Trophoblast cell (in vitro differentiated cells and primary cell): ENCODE results near the gene TSSK1B.

Source experiments
- DNase-seq, 2 donors: peaks; one replicate each; pipeline ENCODE4 v3.0.0-alpha.2; 2016
- H2AFZ ChIP-seq: 2 replicates; pipeline ENCODE4 v1.6.1; 2013; ENCODE audit warnings: low read length, moderate library complexity, mild to moderate bottlenecking; ENCODE audit not compliant: insufficient read depth, poor library complexity
- H2AK5ac ChIP-seq: 2 replicates; pipeline ENCODE4 v1.6.1; 2013; ENCODE audit warnings: mild to moderate bottlenecking, low read length
- H2BK120ac ChIP-seq: 2 replicates; pipeline ENCODE4 v1.6.1; 2013; ENCODE audit warnings: low read length, mild to moderate bottlenecking, moderate library complexity; ENCODE audit not compliant: insufficient read depth, poor library complexity
- H2BK12ac ChIP-seq: 2 replicates; pipeline ENCODE4 v1.6.1; 2013; ENCODE audit warnings: mild to moderate bottlenecking, low read length, moderate library complexity
- H2BK5ac ChIP-seq: 2 replicates; pipeline ENCODE4 v1.6.1; 2013; ENCODE audit warnings: low read length, low read depth, moderate library complexity, mild to moderate bottlenecking; ENCODE audit not compliant: poor library complexity
- H3K14ac ChIP-seq: 2 replicates; pipeline ENCODE4 v1.6.1; 2013; ENCODE audit warnings: mild to moderate bottlenecking, low read length
- H3K18ac ChIP-seq: 2 replicates; pipeline ENCODE4 v1.6.1; 2013; ENCODE audit warnings: mild to moderate bottlenecking, low read length
- H3K23ac ChIP-seq: 2 replicates; pipeline ENCODE4 v1.6.1; 2013; ENCODE audit warnings: low read length
- H3K27ac ChIP-seq: 2 replicates; pipeline ENCODE4 v1.5.1; 2013; ENCODE audit warnings: low read depth, mild to moderate bottlenecking, inconsistent platforms, low read length, moderate library complexity
- H3K27me3 ChIP-seq: 2 replicates; pipeline ENCODE4 v1.6.1; 2013; ENCODE audit warnings: inconsistent platforms, mild to moderate bottlenecking, low read length, moderate library complexity; ENCODE audit not compliant: insufficient read depth
- H3K36me3 ChIP-seq, 2 experiments: 1 replicate in 1 of 2; 2 replicates in 1 of 2; pipeline ENCODE4 v1.6.1; 2013; ENCODE audit warnings: low read length in 2 of 2, mild to moderate bottlenecking in 2 of 2, moderate library complexity in 1 of 2; ENCODE audit not compliant: insufficient read depth in 2 of 2, control insufficient read depth in 1 of 2
- H3K4ac ChIP-seq: 2 replicates; pipeline ENCODE4 v1.6.1; 2013; ENCODE audit warnings: low read depth, mild to moderate bottlenecking, low read length, moderate library complexity
- H3K4me1 ChIP-seq, 2 experiments: 1 replicate in 1 of 2; 2 replicates in 1 of 2; pipeline ENCODE4 v1.6.1; 2013; ENCODE audit warnings: low read length in 2 of 2, mild to moderate bottlenecking in 2 of 2, moderate library complexity in 1 of 2; ENCODE audit not compliant: insufficient read depth in 2 of 2, control insufficient read depth in 1 of 2
- H3K4me2 ChIP-seq: 2 replicates; pipeline ENCODE4 v1.6.1; 2013; ENCODE audit warnings: inconsistent platforms, mild to moderate bottlenecking, low read length, moderate library complexity
- H3K4me3 ChIP-seq: 2 replicates; pipeline ENCODE4 v1.5.1; 2013; ENCODE audit warnings: mild to moderate bottlenecking, low read depth, low read length, inconsistent platforms
- H3K79me1 ChIP-seq: one replicate; pipeline ENCODE4 v1.6.1; 2013; ENCODE audit warnings: low read length
- H3K79me2 ChIP-seq: 2 replicates; pipeline ENCODE4 v1.6.1; 2013; ENCODE audit warnings: low read length, mild to moderate bottlenecking; ENCODE audit not compliant: control insufficient read depth, insufficient read depth, poor library complexity
- H3K9ac ChIP-seq: 2 replicates; pipeline ENCODE4 v1.6.1; 2013; ENCODE audit warnings: mild to moderate bottlenecking, low read length
- H3K9me3 ChIP-seq: 2 replicates; pipeline ENCODE4 v1.6.1; 2013; ENCODE audit warnings: low read depth, mild to moderate bottlenecking, control low read depth, inconsistent platforms, low read length; ENCODE audit not compliant: insufficient read depth
- H4K12ac ChIP-seq: 2 replicates; pipeline ENCODE4 v1.6.1; 2013; ENCODE audit warnings: low read depth, mild to moderate bottlenecking, low read length, moderate library complexity
- H4K8ac ChIP-seq: 2 replicates; pipeline ENCODE4 v1.6.1; 2013; ENCODE audit warnings: low read depth, mild to moderate bottlenecking, low read length, moderate library complexity
- H4K91ac ChIP-seq: one replicate; pipeline ENCODE4 v1.6.1; 2013; ENCODE audit warnings: low read depth, mild to moderate bottlenecking, low read length, moderate library complexity
- WGBS: extraction: QIAGEN DNeasy Blood & Tissue Kit; methylation state at CpG from one replicate; pipeline ENCODE4 v1.1.7; 2013; ENCODE audit warnings: missing lambda C conversion rate; ENCODE audit not compliant: insufficient read length, insufficient coverage; ENCODE audit errors: extremely low coverage; 5-methylcytosine and 5-hydroxymethylcytosine counted together

Gene TSSK1B

GRCh38 chr5:113427871-113428574 lies 6.8 kb downstream of the TSSK1B start:
- Histone ChIP-seq H3K4me2 (no peak overlapping the region), H2BK120ac (no peak overlapping the region), H3K4ac (no peak overlapping the region), H4K91ac (no peak overlapping the region), H3K9ac (no peak overlapping the region), H2BK5ac (no peak overlapping the region), H3K79me2 (no peaks in the 10 kb centered on the region), H3K27me3 (no peaks in the 10 kb centered on the region), H3K4me1 (no peaks in the 10 kb centered on the region), H3K23ac (no peak overlapping the region), H3K36me3 (no peaks in the 10 kb centered on the region), H3K4me3 (no peak overlapping the region), H4K8ac (no peak overlapping the region), H3K9me3 (no peaks in the 10 kb centered on the region), H2AK5ac (no peak overlapping the region), H3K18ac (no peak overlapping the region), H2AFZ (no peak overlapping the region), H4K12ac (no peak overlapping the region), H3K27ac (no peak overlapping the region), H3K14ac (no peak overlapping the region), H3K79me1 (no peaks in the 10 kb centered on the region), H2BK12ac (no peak overlapping the region)
- no CpG with 5 or more reads among the region's 3 CpGs for WGBS
- DNase-seq = no peak

GRCh38 chr5:113425909-113426308 lies 8.9 kb downstream of the TSSK1B start:
- H2AK5ac ChIP-seq = no peak overlapping the region
- no peak overlapping the region for H3K23ac ChIP-seq
- no peaks in the 10 kb centered on the region for H3K79me2 ChIP-seq
- no peak overlapping the region for H2BK120ac ChIP-seq
- H3K79me1 ChIP-seq = no peaks in the 10 kb centered on the region
- no peak overlapping the region for H2BK12ac ChIP-seq
- H3K18ac ChIP-seq = no peak overlapping the region
- no peak overlapping the region for H3K4me3 ChIP-seq
- H3K4me1 ChIP-seq = no peaks in the 10 kb centered on the region
- H2BK5ac ChIP-seq = no peak overlapping the region
- H3K9ac ChIP-seq = no peak overlapping the region
- H3K27ac ChIP-seq = no peak overlapping the region
- DNase-seq = peak; percentile 35 to 58
- no peak overlapping the region for H4K8ac ChIP-seq
- no peak overlapping the region for H4K91ac ChIP-seq
- H3K4ac ChIP-seq = no peak overlapping the region
- no peaks in the 10 kb centered on the region for H3K9me3 ChIP-seq
- no peaks in the 10 kb centered on the region for H3K36me3 ChIP-seq
- no peak overlapping the region for H2AFZ ChIP-seq
- no peaks in the 10 kb centered on the region for H3K27me3 ChIP-seq
- H4K12ac ChIP-seq = no peak overlapping the region
- H3K4me2 ChIP-seq = no peak overlapping the region
- no peak overlapping the region for H3K14ac ChIP-seq
- WGBS = no CpG with 5 or more reads among the region's 3 CpGs

GRCh38 chr5:113421693-113422092 lies 13.1 kb downstream of the TSSK1B start:
- Histone ChIP-seq H2AK5ac (no peak overlapping the region), H3K36me3 (no peaks in the 10 kb centered on the region), H3K14ac (no peak overlapping the region), H3K18ac (no peak overlapping the region), H2BK120ac (no peak overlapping the region), H3K9me3 (no peaks in the 10 kb centered on the region), H3K23ac (no peak overlapping the region), H3K79me1 (no peaks in the 10 kb centered on the region), H3K4me1 (no peaks in the 10 kb centered on the region), H4K8ac (no peak overlapping the region), H4K12ac (no peak overlapping the region), H2BK5ac (no peak overlapping the region), H3K4me2 (no peak overlapping the region), H3K27me3 (no peaks in the 10 kb centered on the region), H2AFZ (no peak overlapping the region), H3K4ac (no peak overlapping the region), H2BK12ac (no peak overlapping the region), H4K91ac (no peak overlapping the region), H3K27ac (no peak overlapping the region), H3K79me2 (no peaks in the 10 kb centered on the region), H3K4me3 (no peak overlapping the region), H3K9ac (no peak overlapping the region)
- DNase-seq = no peak
- WGBS = no CpG with 5 or more reads among the region's 2 CpGs

GRCh38 chr5:113405530-113405929 lies 29.3 kb downstream of the TSSK1B start:
- WGBS = no CpG with 5 or more reads among the region's 6 CpGs

More at GRCh38 chr5:113405530-113405929, 29.3 kb downstream of the TSSK1B start:
- no peak overlapping the region for H3K4me2 ChIP-seq
- no peak overlapping the region for H3K18ac ChIP-seq
- no peaks in the 10 kb centered on the region for H3K27me3 ChIP-seq
- H3K27ac ChIP-seq = no peak overlapping the region
- H2AK5ac ChIP-seq = no peak overlapping the region
- no peaks in the 10 kb centered on the region for H3K9me3 ChIP-seq
- no peaks in the 10 kb centered on the region for H3K79me1 ChIP-seq
- no peak overlapping the region for H2BK5ac ChIP-seq
- no peak overlapping the region for H3K14ac ChIP-seq
- H3K4ac ChIP-seq = no peak overlapping the region
- H3K23ac ChIP-seq = no peak overlapping the region
- H2AFZ ChIP-seq = no peak overlapping the region
- no peak overlapping the region for H2BK12ac ChIP-seq
- no peak overlapping the region for H4K91ac ChIP-seq
- no peak for DNase-seq
- no peaks in the 10 kb centered on the region for H3K4me1 ChIP-seq
- H3K9ac ChIP-seq = no peak overlapping the region
- H4K12ac ChIP-seq = no peak overlapping the region
- H2BK120ac ChIP-seq = no peak overlapping the region
- H4K8ac ChIP-seq = no peak overlapping the region
- no peaks in the 10 kb centered on the region for H3K79me2 ChIP-seq
- no peak overlapping the region for H3K4me3 ChIP-seq
- no peaks in the 10 kb centered on the region for H3K36me3 ChIP-seq
